Measurements from ENCODE around the gene TRIOBP. TPM values are rescaled to one million over a fixed set of nuclear protein-coding genes. Genes with fewer than 3 reads are reported as not detected.
"Not testable (repeated sequence)": the region's sequence is repeated elsewhere in the genome, so short reads cannot be mapped to it uniquely, and the experiment has no call there.

The TRIOBP gene
- total RNA-seq, 2 donors from 2014 or later = 114 to 115 TPM

DNA sequence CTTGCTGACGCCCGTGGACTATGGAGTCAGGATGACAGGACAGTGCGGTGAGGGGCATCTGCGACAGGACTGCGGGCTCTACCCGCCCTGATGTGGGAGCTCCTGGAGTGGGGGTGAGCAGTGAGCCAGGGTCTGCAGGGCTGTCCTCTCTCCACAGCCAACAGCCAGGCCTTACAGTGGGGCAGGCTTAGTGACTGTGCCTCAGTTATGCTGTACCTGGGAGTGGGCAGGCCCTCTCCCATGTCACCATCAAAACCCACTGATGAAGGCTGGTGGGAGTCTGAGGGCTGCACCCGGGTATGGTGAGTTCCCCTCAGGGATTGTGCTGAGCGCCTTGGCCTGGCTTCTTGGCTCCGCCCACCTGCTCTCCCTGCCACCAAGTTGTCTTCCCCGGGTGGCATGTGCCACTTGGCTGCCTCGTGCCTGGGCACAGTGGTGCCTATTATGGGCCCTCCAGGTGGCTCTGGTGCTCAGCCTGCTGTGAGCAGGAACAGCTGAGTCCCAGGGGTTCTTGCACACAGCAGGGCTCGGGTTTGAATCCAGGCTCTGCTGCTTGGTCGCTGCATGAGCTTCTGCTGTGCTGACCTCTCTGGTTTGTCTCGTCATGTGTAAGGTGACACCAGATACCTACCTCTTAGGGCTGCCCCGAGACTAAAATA, 4.1 kb upstream of the TRIOBP start:
- peaks cover 10 to 14% of the 10 kb centered on the region in 2 donors for H3K36me3 ChIP-seq
- no peak for DNase-seq (ENCODE audit: low spot score)
- H3K4me1 ChIP-seq (replicated peaks) = no peaks in the 10 kb centered on the region
- no peak overlapping the region for H3K4me3 ChIP-seq
- intact Hi-C loops (cut with DNase I) = no loop called here
- TF ChIP-seq POLR2AphosphoS5 (IDR thresholded peaks at IDR 0.05) (no peak), POLR2A (IDR thresholded peaks at IDR 0.05) (no peak)
- TF ChIP-seq, protein P1, sequence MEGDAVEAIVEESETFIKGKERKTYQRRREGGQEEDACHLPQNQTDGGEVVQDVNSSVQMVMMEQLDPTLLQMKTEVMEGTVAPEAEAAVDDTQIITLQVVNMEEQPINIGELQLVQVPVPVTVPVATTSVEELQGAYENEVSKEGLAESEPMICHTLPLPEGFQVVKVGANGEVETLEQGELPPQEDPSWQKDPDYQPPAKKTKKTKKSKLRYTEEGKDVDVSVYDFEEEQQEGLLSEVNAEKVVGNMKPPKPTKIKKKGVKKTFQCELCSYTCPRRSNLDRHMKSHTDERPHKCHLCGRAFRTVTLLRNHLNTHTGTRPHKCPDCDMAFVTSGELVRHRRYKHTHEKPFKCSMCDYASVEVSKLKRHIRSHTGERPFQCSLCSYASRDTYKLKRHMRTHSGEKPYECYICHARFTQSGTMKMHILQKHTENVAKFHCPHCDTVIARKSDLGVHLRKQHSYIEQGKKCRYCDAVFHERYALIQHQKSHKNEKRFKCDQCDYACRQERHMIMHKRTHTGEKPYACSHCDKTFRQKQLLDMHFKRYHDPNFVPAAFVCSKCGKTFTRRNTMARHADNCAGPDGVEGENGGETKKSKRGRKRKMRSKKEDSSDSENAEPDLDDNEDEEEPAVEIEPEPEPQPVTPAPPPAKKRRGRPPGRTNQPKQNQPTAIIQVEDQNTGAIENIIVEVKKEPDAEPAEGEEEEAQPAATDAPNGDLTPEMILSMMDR (IDR thresholded peaks at IDR 0.05) = no peak
- no peak overlapping the region for H3K27ac ChIP-seq
- WGBS = 80% methylated on average over 12 of the region's 15 CpGs
- H3K9me3 ChIP-seq = no peaks in the 10 kb centered on the region
- H3K27me3 ChIP-seq (replicated peaks; ENCODE audit: insufficient read depth) = no peaks in the 10 kb centered on the region

DNA sequence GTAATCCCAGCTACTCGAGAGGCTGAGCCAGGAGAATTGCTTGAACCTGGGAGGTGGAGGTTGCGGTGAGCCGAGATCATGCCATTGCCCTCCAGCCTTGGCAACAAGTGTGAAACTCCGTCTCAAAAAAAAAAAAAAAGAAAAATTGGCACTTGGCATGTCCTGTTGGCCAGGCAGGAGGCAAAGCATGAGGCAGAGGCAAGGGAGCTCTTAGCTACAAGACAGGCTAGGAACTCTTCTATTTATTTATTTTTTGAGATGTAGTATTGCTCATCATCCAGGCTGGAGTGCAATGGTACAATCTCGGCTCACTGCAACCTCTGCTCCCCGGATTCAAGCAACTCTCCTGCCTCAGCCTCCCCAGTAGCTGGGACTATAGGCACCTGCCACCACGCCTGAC, 2.7 kb upstream of the TRIOBP start:
- H3K9me3 ChIP-seq = not testable (repeated sequence)
- 92% methylated on average over 7 of the region's 7 CpGs for WGBS

DNA sequence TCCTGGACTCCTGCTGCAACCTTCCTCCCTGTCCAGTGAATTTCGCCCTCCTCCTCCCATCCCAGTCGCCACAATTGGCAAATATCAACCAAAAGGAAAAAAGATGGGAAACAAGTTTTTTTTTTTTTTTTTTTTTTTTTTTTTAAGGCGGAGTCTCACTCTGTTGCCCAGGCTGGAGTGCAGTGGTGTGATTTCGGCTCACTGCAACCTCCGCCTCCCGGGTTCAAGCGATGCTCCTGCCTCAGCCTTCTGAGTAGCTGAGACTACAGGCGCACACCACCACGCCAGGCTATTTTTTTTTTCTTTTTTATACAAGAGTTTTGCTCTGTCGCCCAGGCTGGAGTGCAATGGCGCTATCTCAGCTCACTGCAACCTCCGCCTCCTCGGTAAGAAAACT, 590 bp upstream of the TRIOBP start:
- DNase-seq (ENCODE audit: low spot score); H3K9me3 ChIP-seq; H3K4me1 ChIP-seq (replicated peaks); H3K36me3 ChIP-seq; H3K27me3 ChIP-seq (replicated peaks; ENCODE audit: insufficient read depth); intact Hi-C loops (cut with DNase I); H3K27ac ChIP-seq: not testable (repeated sequence)
- 19% methylated on average over 13 of the region's 13 CpGs for WGBS
- H3K4me3 ChIP-seq = peak overlapping the region; percentile 13 to 16

More for the DNA sequence above, 2.7 kb upstream of the TRIOBP start:
- DNase-seq (ENCODE audit: low spot score); H3K27ac ChIP-seq; H3K4me3 ChIP-seq; intact Hi-C loops (cut with DNase I); H3K4me1 ChIP-seq (replicated peaks); H3K27me3 ChIP-seq (replicated peaks; ENCODE audit: insufficient read depth): not testable (repeated sequence)
- H3K36me3 ChIP-seq = peaks cover 7 to 14% of the 10 kb centered on the region in 2 donors

DNA sequence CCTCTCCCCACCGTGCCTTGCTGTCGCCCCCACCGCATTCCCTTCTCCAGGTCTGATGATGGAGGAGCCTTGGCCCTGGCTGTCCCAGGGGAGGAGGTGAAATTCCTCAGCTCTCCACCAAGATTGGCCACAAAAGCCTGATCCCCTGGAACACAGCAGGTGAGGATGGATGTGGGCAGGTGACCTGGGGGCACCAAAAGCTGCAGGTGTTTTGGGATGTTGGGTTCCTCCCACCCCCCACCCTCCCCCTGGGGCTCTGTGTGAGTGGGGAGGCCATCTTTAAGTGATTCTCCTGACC, 639 bp downstream of the TRIOBP start:
- Histone ChIP-seq H3K36me3 (no peaks in the 10 kb centered on the region), H3K27ac (no peak overlapping the region), H3K4me3 (no peak overlapping the region), H3K4me1 (replicated peaks) (no peaks in the 10 kb centered on the region), H3K27me3 (replicated peaks; ENCODE audit: insufficient read depth) (no peaks in the 10 kb centered on the region), H3K9me3 (no peaks in the 10 kb centered on the region)
- TF ChIP-seq POLR2AphosphoS5 (IDR thresholded peaks at IDR 0.05) (no peak), POLR2A (IDR thresholded peaks at IDR 0.05) (no peak)
- TF ChIP-seq, protein P1 (IDR thresholded peaks at IDR 0.05) = no peak
- intact Hi-C loops (cut with DNase I) = no loop called here
- no CpG with 5 or more reads among the region's 3 CpGs for WGBS
- no peak for DNase-seq (ENCODE audit: low spot score)

DNA sequence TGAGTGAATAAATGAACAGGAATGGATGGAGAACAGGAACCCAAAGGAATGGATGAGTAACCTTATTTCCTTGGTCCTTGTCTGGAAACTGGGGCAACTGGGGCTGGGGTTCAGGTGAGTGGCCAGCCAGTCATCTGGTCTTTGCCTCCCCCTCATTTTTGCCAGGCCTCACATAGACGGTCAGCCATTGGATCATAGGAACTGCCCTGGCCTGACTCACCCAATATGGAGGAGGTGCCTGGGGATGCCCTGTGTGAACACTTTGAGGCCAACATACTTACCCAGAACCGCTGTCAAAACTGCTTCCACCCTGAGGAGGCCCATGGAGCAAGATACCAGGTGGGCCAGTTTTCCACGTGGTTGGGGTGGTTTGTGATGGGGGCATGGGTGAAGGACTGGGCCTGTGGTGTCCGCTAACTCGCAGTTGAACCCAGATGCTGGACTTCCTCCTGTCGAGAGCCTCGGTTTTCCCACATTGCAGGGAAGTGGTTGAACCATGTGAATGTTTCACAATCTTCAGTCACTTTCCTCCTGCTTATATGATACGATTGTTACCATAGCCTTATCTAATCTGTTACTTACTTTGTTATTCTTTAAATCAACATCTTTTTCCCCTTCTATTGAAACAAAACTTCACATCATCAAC, 4.4 kb downstream of the TRIOBP start:
- no peak overlapping the region for H3K27ac ChIP-seq
- intact Hi-C loops (cut with DNase I) = no loop called here
- no peak overlapping the region for H3K4me3 ChIP-seq
- no peaks in the 10 kb centered on the region for H3K36me3 ChIP-seq
- 78% methylated on average over 8 of the region's 8 CpGs for WGBS
- DNase-seq (ENCODE audit: low spot score) = no peak
- no peak for TF ChIP-seq POLR2A (IDR thresholded peaks at IDR 0.05)
- TF ChIP-seq, protein P1 (IDR thresholded peaks at IDR 0.05) = no peak
- no peaks in the 10 kb centered on the region for H3K9me3 ChIP-seq
- no peaks in the 10 kb centered on the region for H3K27me3 ChIP-seq (replicated peaks; ENCODE audit: insufficient read depth)
- no peaks in the 10 kb centered on the region for H3K4me1 ChIP-seq (replicated peaks)

DNA sequence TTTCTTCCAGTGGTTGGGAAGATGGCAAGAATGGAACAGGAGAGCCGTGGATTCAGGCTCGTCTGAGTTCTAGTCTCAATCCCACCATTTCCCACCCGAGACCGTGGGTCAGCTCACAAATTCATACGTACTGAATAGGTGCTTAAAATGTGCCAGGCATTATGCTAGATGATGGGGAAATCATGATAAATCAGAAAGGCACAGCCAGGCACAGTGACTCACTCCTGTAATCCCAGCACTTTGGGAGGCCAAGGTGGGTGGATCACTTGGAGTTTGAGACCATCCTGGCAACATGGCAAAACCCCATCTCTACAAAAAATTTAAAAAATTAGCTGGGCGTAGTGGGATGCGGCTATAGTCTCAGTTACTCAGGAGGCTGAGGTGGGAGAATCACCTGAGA, 7.1 kb downstream of the TRIOBP start:
- intact Hi-C loops (cut with DNase I) = no loop called here
- 81% methylated on average over 7 of the region's 7 CpGs for WGBS
- TF ChIP-seq POLR2A (IDR thresholded peaks at IDR 0.05) (no peak), POLR2AphosphoS5 (IDR thresholded peaks at IDR 0.05) (no peak)
- TF ChIP-seq, protein P1 (IDR thresholded peaks at IDR 0.05) = no peak
- Histone ChIP-seq H3K4me3 (no peak overlapping the region), H3K27me3 (replicated peaks; ENCODE audit: insufficient read depth) (no peaks in the 10 kb centered on the region), H3K27ac (no peak overlapping the region), H3K9me3 (no peaks in the 10 kb centered on the region), H3K4me1 (replicated peaks) (no peaks in the 10 kb centered on the region), H3K36me3 (no peaks in the 10 kb centered on the region)
- DNase-seq (ENCODE audit: low spot score) = no peak
